HG03175 (cell line): ENCODE results near the gene MICU1.
A peak's percentile ranks its signal among the peaks of the same experiment; 100 is the strongest.
"Not testable (repeated sequence)": the region's sequence is repeated elsewhere in the genome, so short reads cannot be mapped to it uniquely, and the experiment has no call there.

ENCODE experiments used
- ATAC-seq: cut with Tn5 transposase; IDR thresholded peaks from one replicate; pipeline ENCODE4 v1.9.1; 2021; ENCODE audit warnings: mild to moderate bottlenecking, moderate library complexity; ENCODE audit not compliant: unreplicated experiment

The MICU1 gene

GRCh38 chr10:72392571-72392970, 233.3 kb downstream of the MICU1 start:
- ATAC-seq, result no peak

- ATAC-seq, result no peak
Observed at GRCh38 chr10:72390764-72391163, 235.1 kb downstream of the MICU1 start.

DNA sequence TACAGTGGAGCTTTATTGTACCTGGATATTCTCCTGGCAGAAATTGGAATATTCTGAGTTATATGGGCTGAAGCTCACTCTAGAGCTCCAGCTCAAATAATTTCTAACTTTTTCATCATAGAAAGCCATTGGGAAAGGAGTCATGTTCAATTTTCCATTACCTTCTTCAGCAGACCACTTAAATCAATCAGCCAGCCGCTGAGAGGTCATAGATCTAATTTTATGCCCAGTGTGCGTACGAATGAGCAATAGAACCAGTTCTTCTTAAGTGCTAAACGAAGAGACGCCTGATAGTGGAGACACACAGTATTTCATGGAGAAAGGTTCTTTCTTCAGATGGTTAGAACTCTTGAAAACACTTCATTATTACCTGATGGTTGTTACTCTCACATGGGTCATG, 236.2 kb downstream of the MICU1 start:
- no peak for ATAC-seq

GRCh38 chr10:72389014-72389413, 236.9 kb downstream of the MICU1 start:
- ATAC-seq, result no peak

GRCh38 chr10:72388062-72388461, 237.8 kb downstream of the MICU1 start:
- no peak for ATAC-seq

GRCh38 chr10:72386916-72387586, 238.8 kb downstream of the MICU1 start:
- no peak for ATAC-seq

DNA sequence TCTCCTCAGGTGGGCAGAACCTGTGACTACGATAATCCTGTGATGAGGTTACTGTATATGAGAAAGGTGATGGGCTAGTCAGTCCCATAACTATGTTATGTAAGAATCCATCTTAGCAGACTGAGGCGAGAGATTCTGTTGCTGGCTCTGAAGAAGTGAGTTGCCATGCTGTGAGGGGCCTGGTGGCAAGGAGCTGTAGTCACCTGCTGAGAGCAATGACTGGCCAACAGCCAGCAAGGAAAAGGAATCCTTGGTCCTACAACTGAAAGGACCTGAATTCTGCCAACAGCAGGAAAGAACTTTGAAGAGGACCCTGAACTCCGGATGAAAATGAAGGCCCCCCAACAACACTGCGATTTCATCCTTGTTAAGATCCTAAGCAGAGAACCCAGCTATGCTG, 240.2 kb downstream of the MICU1 start:
- ATAC-seq, result no peak

DNA sequence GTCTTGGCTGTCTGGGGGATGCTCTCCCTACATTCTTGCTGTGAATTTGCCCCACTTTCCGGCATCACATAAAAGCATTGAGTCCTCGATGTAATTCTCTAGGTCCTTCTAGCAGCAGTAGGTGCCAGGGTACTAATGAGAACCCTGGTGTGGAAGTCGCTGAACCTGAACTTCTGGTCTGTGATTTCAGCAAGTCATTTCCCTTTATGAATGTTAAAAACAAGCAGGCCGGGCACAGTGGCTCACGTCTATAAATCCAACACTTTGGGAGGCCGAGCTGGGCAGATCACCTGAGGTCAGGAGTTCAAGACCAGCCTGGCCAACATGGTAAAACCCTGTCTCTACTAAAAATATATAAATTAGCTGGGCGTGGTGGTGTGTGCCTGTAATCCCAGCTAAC, 240.9 kb downstream of the MICU1 start:
- ATAC-seq, result not testable (repeated sequence)

GRCh38 chr10:72379776-72380175, 246.1 kb downstream of the MICU1 start:
- no peak for ATAC-seq

DNA sequence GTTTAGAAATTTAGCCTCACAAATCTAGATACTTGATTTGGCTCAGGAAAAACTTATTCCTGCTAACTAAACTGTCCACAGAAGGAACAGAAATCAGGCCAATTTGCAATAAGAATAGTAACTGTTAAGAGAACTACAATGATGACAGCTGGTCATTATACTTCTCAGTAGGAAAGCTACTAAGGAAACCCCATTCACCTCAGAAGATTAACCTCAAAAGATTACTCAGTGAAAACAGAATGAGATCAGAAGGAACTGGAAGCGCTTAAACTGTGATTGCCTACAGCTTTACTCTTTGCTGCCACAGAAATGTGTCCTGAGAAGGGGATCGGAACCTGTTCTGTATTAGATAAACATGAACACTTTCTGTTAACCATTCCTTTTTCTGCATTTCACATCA, 246.8 kb downstream of the MICU1 start:
- no peak for ATAC-seq

GRCh38 chr10:72375585-72375984, 250.3 kb downstream of the MICU1 start:
- no peak for ATAC-seq

DNA sequence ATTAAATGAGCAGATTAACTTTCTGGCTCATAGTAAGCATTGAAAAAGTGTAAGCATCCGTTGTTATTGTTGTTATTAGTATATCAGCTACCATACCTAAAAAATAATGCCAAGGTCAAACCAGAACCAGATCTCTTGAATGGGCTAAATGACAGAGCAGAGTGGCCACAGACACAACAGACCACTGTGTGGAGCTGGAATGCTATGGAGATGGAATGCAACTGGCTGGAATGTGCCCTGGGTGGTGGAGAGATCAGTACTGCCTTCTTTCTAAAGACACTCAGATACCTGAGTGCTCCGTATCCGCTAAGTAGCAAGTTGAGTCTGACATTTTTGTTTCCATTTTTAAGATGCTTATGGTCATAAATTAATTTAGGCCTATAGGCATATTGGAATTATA, 250.7 kb downstream of the MICU1 start:
- no peak for ATAC-seq

DNA sequence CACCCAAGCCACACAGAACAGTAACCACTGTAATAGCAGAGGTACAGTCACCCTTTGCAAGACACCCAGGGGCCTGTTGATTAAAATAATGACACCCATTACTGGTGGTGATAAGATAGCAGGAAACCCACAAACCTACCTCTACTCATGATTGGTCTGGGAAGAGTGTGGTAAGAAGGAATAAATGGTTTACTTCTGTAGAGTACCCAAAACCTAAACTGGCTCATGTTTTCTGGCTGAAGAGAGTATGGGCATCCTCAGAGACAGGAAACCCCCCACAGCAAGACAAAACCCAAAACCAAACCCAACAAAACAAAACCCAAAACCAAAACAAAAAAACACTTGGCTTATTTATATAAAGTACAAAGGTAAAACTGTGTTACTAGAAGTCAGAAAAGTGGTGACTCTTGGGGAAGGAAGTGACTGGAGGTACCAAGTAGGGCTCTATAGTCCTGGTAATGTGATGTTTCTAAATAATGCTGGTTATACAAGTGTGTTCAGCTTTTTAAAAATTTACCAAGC, 255.6 kb downstream of the MICU1 start:
- ATAC-seq, result no peak

GRCh38 chr10:72367301-72367960, 258.4 kb downstream of the MICU1 start:
- ATAC-seq, result no peak

- ATAC-seq, result no peak
Observed at GRCh38 chr10:72365106-72365895, 260.6 kb downstream of the MICU1 start.

DNA sequence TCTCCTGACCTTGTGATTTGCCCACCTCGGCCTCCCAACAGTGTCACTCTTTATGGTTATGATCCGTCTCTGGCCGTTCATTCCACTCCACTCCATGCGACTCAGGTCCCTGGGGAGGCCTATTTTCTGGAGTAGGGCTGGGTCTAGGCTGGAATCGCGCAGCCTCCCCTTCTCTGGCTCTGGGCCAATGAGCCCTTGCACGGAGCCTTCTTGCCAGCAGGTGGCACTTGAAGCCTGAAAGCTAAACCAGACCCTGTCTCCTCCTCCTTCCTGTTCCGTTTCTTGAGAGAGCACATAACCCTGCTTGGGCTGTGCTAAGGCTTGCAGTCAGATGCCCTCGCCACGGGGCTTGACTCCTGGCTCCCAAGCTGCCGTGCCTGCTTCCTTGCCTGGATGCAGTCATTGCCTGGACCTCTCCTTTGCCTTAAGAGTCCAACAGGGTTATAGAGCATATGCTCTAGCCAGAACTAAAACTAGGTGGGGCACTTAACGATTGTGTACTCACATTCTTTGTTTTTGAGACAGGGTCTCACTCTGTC, 261.6 kb downstream of the MICU1 start:
- ATAC-seq, result peak; percentile 91

DNA sequence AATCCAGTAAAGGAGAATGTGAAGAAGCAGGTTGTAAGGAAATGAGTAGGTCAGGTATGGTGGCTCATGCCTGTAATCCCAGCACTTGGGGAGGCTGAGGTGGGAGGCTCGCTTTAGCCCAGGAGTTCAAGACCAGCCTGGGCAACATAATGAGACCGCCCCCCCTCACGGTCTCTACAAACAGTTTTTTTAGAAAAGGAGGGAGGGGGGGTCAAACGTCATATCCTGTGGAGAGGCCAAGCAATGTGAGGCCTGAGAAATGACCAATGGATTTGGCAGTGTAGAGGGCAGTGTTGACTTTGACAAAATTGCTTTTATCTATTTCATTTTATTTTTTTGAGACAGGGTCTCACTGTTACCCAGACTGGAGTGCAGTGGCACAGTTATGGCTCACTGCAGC, 268.9 kb downstream of the MICU1 start:
- no peak for ATAC-seq

DNA sequence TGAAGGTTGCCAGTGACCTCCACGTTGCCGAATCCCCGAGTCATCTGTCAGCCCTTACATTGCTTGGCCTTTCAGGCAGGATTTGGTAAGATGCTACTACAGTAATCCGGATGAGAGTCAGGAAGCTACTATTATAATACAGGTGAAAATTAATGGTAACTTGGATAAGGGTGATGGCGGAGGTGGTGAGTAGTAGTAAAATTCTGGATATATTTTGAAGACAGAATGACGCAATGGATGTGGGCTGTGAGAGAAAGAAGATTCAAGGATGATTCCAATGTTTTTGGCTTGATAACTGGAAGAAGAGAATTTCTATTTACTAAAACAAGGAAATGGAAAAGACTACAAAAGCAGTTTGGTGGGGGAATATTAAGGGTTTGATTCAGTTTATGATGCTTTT, 269.8 kb downstream of the MICU1 start:
- no peak for ATAC-seq

GRCh38 chr10:72355214-72355555, 270.7 kb downstream of the MICU1 start:
- ATAC-seq, result peak; percentile 15

- ATAC-seq, result peak; percentile 80
Observed at GRCh38 chr10:72354356-72355213, 271.3 kb downstream of the MICU1 start, which contains the start of gene DNAJB12. Gene DNAJB12, minus strand, starts transcription at chr10:72354919. Its CDS starts 22 bp downstream, at chr10:72354897.

- ATAC-seq, result peak; percentile 9
Observed at GRCh38 chr10:72353965-72354355, 271.9 kb downstream of the MICU1 start.
